ENCODE measurements around the gene UMAD1.

DNA sequence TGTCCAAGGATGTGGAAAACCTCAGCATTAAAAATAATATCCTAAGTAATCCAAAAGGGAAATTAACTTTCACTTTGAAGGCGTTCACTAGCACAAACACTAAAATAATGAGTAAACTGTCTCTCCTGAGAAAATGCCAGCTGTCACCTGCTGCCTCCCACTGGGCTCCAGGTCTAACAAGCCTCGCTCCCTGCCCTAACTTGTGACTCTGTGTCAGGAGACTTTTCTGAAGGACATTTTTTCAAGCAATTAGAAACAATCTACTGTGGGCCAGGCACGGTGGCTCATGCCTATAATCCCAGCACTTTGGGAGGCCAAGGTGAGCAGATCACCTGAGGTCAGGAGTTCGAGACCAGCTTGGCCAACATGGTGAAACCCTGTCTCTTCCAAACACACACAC lies 255.2 kb downstream of the UMAD1 start:
- no peak for TF ChIP-seq CTCF (IDR thresholded peaks at IDR 0.05)
- TF ChIP-seq ZFX (IDR thresholded peaks at IDR 0.05; ENCODE audit: borderline replicate concordance) = no peak

All from 22Rv1 (cell line).